DMS 273 (cell line): ENCODE results near the gene IFNA1.
"Not testable (repeated sequence)": the region's sequence is repeated elsewhere in the genome, so short reads cannot be mapped to it uniquely, and the experiment has no call there.

ENCODE experiments used
- DNase-seq: peaks from one replicate; lab custom pipeline; 2025; ENCODE audit not compliant: unreplicated experiment; lab: John Stamatoyannopoulos, UW

IFNA1 gene

DNA sequence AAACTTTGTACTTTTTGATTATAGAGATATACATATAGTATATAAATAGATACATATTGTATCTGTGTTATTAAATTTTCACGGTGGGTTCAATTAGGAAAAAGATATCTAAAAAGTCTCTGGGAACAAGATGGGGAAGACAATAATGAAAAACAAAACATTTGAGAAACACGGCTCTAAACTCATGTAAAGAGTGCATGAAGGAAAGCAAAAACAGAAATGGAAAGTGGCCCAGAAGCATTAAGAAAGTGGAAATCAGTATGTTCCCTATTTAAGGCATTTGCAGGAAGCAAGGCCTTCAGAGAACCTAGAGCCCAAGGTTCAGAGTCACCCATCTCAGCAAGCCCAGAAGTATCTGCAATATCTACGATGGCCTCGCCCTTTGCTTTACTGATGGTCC is at the start of gene IFNA1:
TSS of gene IFNA1 (plus strand) at position 301 of the 400 bp plus-strand sequence. CDS start at position 370, 69 bp downstream.
- DNase-seq: no peak

DNA sequence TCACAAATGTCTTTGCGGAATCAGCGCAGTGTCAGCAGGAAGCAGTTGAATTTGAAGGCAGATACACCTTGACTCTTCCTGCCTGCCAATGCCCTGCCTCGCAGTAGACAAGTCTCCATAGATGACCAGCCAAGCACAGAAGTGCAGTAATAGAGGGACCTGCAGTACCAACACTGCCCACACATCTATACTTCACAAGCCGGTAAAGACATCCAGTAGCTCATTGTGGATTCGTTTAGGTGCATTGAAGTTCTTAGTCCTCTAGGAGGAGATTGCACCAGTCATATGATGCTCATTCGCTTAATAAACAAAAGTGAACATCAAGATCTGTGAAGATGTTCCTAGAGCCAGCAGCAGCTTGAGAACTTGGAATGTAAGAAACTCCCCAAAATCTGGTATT is 48.0 kb upstream of the IFNA1 start:
- peak; percentile 50 for DNase-seq

DNA sequence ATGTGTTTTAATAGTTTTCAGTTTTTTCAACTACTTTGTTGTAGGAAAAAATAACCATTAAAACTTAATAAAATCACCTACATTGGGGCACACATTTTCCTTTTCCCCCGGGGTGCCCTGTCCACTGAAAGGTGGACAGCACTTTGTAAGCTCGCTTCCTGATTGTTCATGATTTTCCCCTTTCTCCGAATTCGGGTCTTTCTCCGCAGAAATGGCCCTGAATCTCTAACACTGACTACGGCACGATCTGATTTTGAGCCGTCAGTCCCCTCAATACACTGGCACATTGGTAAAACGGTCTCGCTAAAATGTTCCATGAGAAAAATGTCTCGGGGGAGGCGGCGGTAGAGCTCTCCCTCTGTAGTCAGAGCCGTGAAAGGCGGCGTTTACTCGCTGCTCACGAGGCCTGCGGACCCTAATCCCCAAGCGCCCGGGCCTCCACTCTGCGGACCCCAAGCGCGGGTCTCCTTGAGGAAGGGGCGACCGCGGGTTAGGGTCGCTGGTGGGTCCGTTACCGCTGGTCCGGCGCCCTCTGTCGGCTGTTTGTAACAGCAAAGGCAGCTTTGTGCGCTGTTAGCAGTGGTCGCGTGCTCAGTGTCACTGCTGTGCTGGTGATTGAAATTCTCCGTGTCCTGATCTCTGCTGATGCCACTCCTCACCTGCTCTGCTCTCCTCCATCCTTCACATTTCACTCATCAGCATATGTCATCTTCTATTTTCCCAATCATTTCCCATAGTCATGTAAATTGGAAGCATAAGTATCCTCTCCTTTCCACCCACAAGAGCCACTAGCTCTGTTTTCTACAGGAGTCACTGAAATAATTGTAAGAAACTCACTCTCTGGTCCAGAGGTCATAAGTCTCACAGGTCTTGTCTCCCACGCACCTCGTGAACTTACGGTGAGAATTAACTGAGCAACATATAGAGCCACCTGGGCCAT is 44.2 kb upstream of the IFNA1 start:
- peak; percentile 44 for DNase-seq

DNA sequence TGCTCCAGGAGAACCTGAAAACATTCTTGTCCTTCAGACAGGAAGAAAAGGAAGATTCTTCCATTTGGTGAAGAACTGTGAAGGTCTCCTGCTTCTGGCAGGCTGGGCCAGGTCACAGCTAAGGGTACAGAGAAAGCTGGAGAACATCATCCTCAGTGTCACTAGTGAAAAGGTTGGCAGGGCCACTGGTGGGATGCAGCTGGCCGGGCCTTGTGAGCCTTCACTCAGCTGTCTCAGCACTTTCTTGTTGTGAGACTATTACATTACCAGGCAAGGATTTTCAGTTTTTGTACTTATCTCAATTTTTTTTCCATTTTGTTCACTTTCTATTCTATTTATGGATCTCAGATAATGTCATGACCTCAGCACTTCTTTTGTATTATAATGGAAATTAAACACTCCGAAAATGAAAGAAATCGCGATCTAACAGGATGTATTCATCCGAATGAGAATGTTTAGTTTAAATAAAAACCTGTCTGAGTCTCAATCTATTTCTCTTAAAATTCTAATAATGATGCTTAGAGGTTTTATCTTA is 41.2 kb upstream of the IFNA1 start:
- no peak for DNase-seq

DNA sequence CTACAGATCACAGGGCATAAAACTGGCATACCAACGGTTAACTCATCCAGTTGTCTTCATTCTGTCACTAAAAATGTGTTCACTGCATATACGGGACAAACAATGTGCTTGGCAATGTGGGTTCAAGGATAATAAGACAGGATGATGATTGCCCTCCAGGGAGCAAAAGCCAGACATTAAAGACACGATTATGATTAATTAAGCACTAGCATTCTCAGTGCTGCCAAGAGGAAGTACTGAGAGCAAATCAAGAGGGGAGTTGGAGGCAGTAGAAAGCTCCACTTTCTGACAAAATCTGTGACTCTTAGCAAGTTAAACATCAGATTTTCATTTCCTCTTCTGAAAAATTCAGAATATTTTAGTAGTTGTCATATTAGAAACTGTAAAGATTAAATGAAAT is 40.3 kb upstream of the IFNA1 start:
- DNase-seq: no peak

DNA sequence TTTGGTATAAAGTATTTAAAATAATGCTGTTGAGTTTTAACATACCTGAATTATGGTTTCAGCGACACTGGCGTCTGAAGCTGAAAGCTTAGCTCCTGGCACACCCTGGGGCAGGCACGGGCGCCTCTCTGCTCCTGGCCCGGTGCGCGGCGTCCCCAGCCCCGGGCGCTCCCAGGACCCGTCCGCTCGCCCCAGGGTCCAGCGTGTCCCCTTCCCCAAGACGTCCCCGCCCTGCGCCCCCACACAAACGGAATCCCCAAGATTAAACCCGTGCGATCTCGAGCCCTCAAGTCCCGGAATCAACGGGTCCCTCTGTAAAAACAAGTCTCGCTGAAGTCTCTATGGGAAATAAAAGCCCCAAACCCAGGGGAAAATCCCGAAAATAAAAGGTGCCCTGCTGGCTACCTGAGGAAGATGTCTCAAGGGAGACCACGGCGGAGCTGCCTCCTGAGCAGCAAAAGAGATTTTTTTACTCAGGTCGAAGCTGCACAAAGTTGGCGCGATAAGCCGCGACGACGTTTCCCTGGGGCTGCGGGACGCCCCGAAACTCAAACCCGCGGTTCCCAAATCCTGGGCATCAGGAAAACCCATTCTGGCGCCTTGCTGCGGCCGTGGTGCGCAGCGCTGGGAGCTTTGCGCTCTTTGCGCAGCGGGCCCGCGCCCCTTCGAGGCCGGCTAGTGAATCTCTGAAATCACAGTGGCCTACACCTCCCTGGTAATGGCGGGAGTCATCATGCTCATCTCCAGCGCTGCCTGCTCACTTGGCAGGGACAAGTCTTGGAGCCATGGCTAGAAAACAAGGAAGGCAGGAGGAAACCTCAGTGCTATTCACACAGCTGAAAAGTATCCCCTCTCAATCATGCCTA is 37.6 kb upstream of the IFNA1 start:
- DNase-seq: no peak

DNA sequence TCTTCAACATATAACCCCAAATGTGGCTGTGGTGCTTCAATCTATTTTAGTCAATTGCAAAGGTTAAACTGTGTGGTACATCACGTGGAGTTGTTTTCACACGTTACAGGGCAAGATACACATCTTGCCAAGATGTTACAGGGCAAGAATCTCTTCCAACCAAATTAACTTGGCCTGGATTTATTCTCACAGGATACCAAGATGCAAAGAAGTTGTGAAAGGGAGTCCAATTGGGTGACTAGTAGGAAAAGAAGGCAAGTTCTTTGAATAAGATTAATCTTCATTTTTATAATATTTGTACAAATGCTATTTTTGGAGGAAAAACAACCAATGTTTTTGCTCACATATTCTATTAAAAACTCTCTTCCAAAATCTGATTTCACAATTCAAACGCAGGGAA is 36.1 kb upstream of the IFNA1 start:
- DNase-seq: no peak

DNA sequence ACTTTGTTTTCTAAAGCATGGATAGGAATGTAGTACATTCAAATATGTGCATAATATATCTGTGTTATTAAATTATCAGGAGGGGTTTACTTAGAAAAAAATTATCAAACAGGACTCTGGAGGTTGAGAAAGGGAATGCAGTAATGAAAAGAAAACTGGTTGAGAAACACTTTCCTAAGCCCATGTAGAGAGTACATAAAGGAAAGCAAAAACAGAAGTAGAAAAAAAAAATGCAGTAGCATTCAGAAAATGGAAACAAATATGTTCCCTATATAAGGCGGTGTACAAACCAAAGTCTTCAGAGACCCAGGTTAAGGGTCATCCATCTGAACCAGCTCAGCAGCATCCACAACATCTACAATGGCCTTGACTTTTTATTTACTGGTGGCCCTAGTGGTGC is 31.4 kb upstream of the IFNA1 start, which contains the start of gene IFNA8:
TSS of gene IFNA8 (plus strand) at position 301 of the 400 bp plus-strand sequence. CDS start at position 361, 60 bp downstream.
- DNase-seq: no peak

DNA sequence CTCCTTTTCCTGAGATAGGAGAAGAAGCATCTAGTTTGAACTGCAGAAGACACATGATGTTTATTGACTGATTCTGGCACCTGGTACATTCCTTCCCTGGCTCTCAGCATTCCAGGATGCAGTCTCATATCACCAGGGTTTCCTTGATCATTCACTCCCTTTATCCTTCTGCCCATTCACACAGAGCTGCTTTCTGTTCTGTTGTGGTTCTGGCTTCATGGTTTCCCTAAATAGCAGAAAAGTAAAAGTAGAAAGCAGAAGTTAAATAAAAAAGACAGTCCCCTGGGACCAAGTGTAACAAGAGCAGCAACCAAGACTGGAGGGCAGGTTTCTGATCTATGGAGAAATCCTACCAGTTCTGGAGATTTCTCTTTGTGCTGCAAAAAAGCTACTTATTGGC is 28.1 kb upstream of the IFNA1 start:
- no peak for DNase-seq

DNA sequence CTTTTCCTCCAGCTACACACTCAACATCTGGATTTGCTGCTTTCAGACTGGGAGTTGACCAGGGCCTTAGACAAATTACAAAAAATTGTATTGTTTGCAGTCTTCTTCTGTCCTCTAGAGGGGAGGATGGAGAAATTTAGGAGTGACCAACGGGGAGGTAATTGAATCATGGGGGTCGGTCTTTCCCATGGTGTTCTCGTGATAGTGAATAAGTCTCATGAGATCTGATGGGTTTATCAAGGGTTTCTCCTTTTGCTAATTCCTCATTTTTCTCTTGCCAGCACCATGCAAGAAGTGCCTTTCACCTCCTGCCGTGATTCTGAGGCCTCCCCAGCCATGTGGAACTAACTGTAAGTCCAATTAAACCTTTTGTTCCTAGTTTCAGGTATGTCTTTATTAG is 27.1 kb upstream of the IFNA1 start:
- DNase-seq: no peak

DNA sequence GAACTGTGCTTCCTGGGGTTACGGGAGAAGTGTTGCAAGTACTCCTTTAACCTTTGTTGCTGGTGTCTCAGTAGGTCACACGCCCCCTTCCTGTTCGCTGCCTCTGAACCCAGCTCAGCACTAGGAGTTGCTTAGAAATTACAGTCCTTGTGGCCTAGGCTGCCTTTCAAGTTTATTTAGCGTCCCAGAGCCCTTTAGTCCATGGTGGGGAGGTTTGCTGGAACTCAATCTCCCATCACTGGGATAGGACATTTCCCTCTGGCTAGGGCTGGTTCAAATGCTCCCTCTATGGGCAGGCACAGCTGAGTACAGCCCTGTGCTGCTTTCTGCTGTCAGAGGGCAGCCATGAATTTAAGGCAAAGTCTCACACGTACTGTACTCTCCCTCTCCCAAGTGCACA is 26.6 kb upstream of the IFNA1 start:
- peak; percentile 10 for DNase-seq

DNA sequence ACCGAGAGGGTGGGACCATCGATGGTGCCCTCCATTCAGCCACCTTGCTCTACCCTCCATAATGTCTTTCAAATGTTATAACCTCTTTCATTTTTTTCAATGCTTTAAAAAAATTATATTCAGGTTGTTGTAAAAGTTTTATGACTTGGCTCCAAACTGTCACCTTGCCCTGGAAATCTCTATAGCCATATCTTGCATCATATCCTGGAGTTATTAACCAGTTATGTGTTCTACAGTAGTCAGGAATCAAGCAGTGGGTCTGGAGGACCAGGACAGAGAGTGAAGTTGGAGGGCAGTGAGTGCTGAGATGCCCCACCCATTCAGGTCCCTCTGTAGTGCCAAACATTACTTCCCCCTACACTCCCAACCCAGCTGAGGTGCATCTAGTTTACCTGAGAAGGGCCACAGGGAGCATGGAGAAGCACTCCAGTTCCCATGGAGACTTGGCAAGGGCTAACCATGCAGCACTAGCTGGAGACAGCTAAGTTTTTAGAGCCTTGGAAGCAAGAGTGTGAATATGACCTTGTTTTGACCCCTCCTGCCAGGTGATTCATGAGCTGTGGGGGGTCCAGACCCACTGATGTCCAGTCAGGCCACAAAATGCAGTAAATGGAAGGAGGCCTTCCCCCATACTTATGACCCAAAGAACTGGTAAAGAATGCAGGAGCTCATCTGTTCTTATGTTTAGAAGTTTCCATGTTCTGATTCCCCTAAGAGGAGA is 25.9 kb upstream of the IFNA1 start:
- DNase-seq: peak; percentile 8

DNA sequence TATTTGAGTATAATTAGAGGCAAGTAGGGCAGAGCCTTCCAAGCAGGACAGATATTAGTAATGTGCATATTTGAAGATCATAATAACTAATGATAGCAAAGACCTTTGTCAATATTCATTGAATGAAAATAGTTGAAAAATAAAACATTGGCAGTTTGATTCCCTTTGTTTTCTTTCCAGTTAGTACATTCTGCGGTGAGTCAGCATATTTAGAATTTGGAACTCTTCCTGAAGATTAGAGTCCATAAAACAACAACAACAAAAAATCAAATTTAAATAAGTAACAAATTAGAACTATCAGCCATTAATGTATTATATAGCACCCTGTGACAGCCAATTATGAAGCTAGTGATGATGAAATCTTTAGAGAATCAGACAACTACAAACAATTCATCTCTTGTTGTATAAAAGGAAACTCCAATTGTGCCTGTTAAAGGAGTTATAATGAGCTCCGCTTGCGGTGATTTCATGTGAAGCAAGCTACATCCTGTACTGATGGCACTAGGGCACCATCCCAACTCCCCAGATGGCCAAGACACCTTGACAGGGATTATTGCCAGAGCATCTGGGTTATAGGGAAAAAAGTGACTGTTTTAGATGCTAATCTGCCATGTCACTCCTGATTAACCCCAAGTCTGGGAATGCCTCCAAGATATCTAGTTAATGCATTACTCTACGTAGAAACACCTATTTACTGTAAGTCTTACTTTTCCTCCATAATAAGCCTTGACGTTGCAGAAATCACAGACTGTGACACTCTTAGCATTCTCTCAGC is 24.6 kb upstream of the IFNA1 start:
- peak; percentile 89 for DNase-seq

DNA sequence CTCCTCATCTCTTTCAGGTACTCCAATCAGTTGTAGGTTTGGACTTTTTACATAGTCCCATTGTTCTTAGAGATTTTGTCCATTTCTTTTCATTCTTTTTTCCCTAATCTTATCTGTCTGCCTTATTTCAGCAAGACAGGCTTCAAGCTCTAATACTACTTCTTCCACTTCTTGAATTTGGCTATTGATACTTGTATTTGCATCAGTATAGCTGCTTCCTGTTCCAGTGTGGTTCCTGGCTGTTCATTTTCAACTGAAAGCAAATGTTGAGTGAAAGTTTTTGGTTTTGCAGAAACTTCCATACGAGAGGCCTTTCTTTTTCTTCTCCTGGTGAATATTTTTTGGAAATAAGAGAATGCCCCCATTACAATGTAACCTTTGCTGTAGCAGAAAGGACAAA is 12.0 kb upstream of the IFNA1 start:
- DNase-seq: no peak

DNA sequence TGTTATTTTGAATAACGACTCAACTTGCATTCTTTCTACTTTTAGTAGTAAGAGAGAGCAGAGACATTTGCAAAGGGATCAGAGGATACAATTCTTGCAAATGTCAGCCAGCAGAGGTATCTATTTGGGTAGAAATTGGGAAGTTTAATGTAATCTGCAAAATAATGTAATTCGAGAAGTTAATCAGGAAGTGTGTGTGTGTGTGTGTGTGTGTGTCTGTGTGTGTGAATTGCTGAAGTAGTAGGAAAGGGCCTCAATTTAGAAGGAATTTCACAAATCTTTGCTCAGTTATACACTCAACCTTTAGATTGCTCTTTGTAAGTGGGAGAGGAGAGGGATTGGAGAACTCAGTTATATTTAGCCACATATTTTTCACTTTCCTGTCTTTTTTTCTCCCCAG is 11.0 kb upstream of the IFNA1 start:
- DNase-seq: no peak

DNA sequence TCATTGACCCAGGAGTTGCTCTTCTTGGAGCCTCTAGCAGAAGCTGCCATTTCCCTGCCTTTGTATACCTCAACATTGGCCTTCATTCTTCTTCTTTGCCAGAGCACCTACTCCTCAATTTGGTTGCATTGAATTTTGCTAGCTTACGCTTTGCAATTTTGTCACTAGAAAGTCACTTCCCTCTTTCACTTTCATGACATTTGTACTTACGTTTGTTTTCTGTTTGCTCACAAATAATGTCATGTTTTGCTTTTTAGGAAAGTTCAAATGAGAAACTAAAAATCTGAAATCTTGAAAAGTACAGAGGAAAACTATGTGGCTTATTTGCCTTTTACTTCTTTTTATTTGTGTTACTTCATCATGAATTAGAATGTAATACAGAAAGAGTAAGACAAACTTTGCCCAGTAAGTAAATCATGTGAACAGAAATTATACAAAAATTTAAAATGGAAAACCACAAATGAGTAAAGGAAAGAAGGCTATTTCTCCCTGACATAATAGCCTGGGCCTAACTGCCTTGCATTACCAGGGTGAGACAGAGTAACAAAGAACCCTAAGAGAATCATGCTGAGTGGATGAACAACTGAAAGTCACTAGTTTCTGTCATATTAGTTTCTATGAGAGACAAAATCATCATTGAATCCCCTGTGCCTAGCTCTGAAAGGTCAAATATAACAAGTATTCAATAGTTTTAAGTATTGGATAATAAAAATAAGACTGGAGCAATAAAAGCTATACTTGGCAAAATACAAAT is 7.4 kb upstream of the IFNA1 start:
- DNase-seq: no peak

DNA sequence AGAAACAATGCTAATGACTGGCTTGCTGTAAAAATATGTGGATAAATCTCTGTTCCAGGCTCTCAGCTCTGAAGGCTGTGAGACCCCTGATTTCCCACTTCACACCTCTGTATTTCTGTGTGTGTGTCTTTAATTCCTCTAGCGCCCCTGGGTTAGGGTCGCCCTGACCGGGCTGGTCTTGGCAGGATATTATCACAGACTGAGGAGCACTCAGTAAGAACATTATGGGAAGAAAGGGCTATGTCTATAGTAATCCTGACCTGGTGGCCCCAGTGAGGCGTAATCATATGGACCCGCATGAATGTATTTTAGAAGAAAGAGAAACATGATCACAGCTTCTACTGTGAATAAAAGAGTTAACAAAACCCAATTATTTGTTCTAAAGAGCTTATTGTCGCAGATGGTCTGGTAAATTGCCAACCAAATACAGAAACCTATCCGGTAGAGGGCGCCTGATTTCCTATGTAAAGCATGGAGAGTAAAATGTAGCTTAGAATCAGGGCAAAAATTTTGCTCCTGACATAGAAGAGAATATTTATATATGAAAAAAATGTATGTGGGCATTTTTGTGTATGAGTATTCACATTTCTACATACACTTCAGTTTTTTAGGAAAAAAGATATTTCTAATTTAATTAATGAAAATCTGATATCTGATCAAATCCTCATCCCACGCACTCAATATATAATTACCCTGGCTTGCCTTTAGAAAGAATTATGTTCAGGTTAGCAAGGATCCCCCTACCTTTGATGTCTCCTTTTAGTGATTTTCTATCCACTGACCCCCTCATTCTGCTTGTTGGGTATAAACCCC is 5.8 kb upstream of the IFNA1 start:
- peak; percentile 89 for DNase-seq

DNA sequence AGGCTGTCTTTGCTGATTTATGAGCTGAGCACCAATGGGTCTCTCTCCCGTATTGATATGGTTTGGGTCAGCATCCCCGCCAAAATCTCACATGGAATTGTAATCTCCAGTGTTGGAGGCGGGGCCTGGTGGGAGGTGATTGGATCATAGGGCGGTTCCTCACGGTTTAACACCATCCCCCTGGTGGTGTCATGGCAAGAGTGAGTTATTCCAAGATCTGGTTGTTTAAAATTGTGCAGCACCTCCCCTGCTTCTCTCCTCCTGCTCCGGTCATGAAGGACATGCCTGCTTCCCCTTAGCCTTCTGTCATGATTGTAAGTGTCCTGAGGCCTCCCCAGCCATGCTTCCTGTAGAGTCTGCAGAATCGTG is 5.2 kb upstream of the IFNA1 start:
- not testable (repeated sequence) for DNase-seq
